SK-N-SH treated with all-trans-retinoic acid at 6 μM for 48 hours (cell line): ENCODE measurements around the gene APEH.
A peak's percentile ranks its signal among the peaks of the same experiment; 100 is the strongest.

ENCODE experiments used
- ATAC-seq: fragments of 200-7000 bp; cut with Tn5 transposase; 3 replicates; pipeline ENCODE4 v1.9.1; 2020; ENCODE audit warnings: mild to moderate bottlenecking, moderate library complexity
- ARNTL ChIP-seq: fragments of 450-650 bp; formaldehyde crosslinking; IDR thresholded peaks from 2 replicates; pipeline ENCODE4 v1.5.0; 2020; ENCODE audit warnings: low read depth, mild to moderate bottlenecking, moderate library complexity, borderline replicate concordance
- BACH2 ChIP-seq: fragments of 250-450 bp; sonication (Bioruptor Pico); IDR thresholded peaks from 2 replicates; pipeline ENCODE4 v1.9.0; 2021; ENCODE audit warnings: mild to moderate bottlenecking, borderline replicate concordance
- ESRRG ChIP-seq: fragments of 250-450 bp; sonication (Bioruptor Pico); IDR thresholded peaks from 2 replicates; pipeline ENCODE4 v1.6.1; 2021; ENCODE audit warnings: mild to moderate bottlenecking
- ISL1 ChIP-seq: fragments of 250-450 bp; sonication (Bioruptor Pico); IDR thresholded peaks from 2 replicates; pipeline ENCODE4 v2.1.2; 2022; ENCODE audit warnings: mild to moderate bottlenecking, moderate library complexity
- OSR1 ChIP-seq: fragments of 250-450 bp; sonication (Bioruptor Pico); IDR thresholded peaks from 2 replicates; pipeline ENCODE4 v1.8.0; 2022; ENCODE audit warnings: moderate library complexity, mild to moderate bottlenecking, inconsistent platforms
- RARB ChIP-seq: fragments of 250-450 bp; sonication (Bioruptor Pico); IDR thresholded peaks from 2 replicates; pipeline ENCODE4 v1.8.0; 2021; ENCODE audit warnings: mild to moderate bottlenecking, moderate library complexity
- ZC3H10 ChIP-seq: fragments of 250-450 bp; sonication (Bioruptor Pico); IDR thresholded peaks from 2 replicates; pipeline ENCODE4 v1.5.1; 2021; ENCODE audit warnings: mild to moderate bottlenecking, moderate library complexity
- ZFP3 ChIP-seq: fragments of 250-450 bp; sonication (Bioruptor Pico); IDR thresholded peaks from 2 replicates; pipeline ENCODE4 v1.5.0; 2020; ENCODE audit warnings: mild to moderate bottlenecking, moderate library complexity
- ZFP30 ChIP-seq: fragments of 450-650 bp; formaldehyde crosslinking; IDR thresholded peaks from 2 replicates; pipeline ENCODE4 v1.5.0; 2022; ENCODE audit warnings: mild to moderate bottlenecking, moderate library complexity
- ZNF70 ChIP-seq: fragments of 450-650 bp; formaldehyde crosslinking; IDR thresholded peaks from 2 replicates; pipeline ENCODE4 v1.5.0; 2020; ENCODE audit warnings: mild to moderate bottlenecking, moderate library complexity
- ZNF8 ChIP-seq: fragments of 450-650 bp; formaldehyde crosslinking; IDR thresholded peaks from 2 replicates; pipeline ENCODE4 v1.5.0; 2020; ENCODE audit warnings: mild to moderate bottlenecking, moderate library complexity
- TF ChIP-seq, protein P1 (sequence below): fragments of 250-450 bp; sonication (Bioruptor Pico); IDR thresholded peaks from 2 replicates; pipeline ENCODE4 v1.8.0; 2020; ENCODE audit warnings: mild to moderate bottlenecking, moderate library complexity, borderline replicate concordance
- TF ChIP-seq, protein P2 (sequence below): fragments of 250-450 bp; sonication (Bioruptor Pico); IDR thresholded peaks from 2 replicates; pipeline ENCODE4 v1.5.1; 2021; ENCODE audit warnings: mild to moderate bottlenecking, moderate library complexity
- TF ChIP-seq, protein P3 (sequence below): fragments of 250-450 bp; sonication (Bioruptor Pico); IDR thresholded peaks from 2 replicates; pipeline ENCODE4 v1.5.0; 2020; ENCODE audit warnings: mild to moderate bottlenecking, moderate library complexity
- TF ChIP-seq, protein P4 (sequence below): fragments of 250-450 bp; sonication (Bioruptor Pico); IDR thresholded peaks from 2 replicates; pipeline ENCODE4 v1.5.1; 2020; ENCODE audit warnings: low read depth, mild to moderate bottlenecking, moderate library complexity
- TF ChIP-seq, protein P5 (sequence below): fragments of 250-450 bp; sonication (Bioruptor Pico); IDR thresholded peaks from 2 replicates; pipeline ENCODE4 v1.8.0; 2021; ENCODE audit warnings: low read depth, mild to moderate bottlenecking, moderate library complexity, borderline replicate concordance

APEH gene

DNA sequence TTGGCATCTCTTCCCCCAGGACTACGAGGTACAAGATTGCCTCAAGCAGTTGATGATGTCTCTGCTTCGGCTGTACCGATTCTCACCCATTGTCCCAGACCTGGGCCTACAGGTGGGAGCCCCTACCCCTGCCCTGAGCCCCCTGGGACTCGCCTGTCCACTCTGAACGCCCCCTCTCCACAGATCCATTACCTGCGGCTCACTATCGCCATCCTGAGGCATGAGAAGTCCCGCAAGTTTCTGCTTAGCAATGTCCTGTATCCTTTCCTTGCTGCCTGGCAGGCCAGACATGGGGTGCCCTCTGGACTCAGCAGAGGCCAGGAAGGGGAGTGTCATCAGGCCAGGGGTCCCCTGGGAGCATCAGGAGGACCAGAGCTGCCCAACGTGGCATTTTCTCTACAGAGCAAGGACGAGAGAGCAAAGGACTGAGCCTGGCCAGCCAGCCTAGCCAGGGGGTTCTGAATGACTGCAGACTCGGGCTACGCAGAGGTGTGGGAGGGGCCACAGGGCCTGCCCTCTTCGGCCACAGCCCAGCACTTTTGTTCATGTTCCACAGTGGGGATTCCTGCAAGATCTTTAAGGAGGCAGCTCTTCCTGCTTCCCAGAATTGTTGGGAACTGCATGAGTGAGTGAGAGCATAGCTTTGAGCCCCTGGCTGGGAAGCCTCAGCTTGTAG lies 26.4 kb downstream of the APEH start:
- TF ChIP-seq, protein P1, sequence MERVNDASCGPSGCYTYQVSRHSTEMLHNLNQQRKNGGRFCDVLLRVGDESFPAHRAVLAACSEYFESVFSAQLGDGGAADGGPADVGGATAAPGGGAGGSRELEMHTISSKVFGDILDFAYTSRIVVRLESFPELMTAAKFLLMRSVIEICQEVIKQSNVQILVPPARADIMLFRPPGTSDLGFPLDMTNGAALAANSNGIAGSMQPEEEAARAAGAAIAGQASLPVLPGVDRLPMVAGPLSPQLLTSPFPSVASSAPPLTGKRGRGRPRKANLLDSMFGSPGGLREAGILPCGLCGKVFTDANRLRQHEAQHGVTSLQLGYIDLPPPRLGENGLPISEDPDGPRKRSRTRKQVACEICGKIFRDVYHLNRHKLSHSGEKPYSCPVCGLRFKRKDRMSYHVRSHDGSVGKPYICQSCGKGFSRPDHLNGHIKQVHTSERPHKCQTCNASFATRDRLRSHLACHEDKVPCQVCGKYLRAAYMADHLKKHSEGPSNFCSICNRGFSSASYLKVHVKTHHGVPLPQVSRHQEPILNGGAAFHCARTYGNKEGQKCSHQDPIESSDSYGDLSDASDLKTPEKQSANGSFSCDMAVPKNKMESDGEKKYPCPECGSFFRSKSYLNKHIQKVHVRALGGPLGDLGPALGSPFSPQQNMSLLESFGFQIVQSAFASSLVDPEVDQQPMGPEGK (CRISPR knock-in tag) = no peak
- ATAC-seq = no peak

DNA sequence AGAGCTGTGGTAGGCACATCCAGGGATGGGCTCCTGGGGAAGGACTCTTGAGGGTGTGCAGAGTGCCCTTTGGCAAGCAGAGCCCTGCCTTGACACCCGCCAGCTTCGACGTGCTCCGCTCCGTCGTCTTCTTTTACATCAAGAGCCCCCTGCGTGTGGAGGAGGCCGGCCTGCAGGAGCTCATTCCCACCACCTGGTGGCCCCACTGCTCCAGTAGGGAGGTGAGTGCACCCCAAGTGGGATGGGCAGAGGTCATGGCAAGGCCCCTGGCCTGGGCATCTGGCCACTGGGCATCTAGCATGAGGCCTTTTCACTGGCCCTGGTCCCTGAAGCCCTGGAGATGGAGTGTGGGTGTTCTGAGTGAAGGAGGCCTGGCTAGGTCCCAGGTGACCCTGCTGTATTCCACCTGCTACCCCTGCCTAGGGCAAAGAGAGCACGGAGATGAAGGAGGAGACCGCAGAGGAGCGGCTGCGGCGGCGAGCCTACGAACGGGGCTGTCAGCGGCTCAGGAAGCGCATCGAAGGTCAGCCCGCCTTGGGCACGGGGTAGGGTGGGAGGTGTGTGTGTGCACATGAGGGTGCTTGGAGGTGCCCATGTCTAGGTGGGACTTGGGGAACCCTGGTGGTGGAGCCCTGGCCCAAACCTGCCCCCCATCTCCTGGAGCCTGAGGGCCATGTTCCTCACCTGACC lies 27.4 kb downstream of the APEH start:
- no peak for TF ChIP-seq ZNF8 (CRISPR knock-in tag)
- TF ChIP-seq, protein P2, sequence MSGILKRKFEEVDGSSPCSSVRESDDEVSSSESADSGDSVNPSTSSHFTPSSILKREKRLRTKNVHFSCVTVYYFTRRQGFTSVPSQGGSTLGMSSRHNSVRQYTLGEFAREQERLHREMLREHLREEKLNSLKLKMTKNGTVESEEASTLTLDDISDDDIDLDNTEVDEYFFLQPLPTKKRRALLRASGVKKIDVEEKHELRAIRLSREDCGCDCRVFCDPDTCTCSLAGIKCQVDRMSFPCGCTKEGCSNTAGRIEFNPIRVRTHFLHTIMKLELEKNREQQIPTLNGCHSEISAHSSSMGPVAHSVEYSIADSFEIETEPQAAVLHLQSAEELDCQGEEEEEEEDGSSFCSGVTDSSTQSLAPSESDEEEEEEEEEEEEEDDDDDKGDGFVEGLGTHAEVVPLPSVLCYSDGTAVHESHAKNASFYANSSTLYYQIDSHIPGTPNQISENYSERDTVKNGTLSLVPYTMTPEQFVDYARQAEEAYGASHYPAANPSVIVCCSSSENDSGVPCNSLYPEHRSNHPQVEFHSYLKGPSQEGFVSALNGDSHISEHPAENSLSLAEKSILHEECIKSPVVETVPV (CRISPR knock-in tag) = no peak
- TF ChIP-seq OSR1 (CRISPR knock-in tag) = no peak
- TF ChIP-seq, protein P3, sequence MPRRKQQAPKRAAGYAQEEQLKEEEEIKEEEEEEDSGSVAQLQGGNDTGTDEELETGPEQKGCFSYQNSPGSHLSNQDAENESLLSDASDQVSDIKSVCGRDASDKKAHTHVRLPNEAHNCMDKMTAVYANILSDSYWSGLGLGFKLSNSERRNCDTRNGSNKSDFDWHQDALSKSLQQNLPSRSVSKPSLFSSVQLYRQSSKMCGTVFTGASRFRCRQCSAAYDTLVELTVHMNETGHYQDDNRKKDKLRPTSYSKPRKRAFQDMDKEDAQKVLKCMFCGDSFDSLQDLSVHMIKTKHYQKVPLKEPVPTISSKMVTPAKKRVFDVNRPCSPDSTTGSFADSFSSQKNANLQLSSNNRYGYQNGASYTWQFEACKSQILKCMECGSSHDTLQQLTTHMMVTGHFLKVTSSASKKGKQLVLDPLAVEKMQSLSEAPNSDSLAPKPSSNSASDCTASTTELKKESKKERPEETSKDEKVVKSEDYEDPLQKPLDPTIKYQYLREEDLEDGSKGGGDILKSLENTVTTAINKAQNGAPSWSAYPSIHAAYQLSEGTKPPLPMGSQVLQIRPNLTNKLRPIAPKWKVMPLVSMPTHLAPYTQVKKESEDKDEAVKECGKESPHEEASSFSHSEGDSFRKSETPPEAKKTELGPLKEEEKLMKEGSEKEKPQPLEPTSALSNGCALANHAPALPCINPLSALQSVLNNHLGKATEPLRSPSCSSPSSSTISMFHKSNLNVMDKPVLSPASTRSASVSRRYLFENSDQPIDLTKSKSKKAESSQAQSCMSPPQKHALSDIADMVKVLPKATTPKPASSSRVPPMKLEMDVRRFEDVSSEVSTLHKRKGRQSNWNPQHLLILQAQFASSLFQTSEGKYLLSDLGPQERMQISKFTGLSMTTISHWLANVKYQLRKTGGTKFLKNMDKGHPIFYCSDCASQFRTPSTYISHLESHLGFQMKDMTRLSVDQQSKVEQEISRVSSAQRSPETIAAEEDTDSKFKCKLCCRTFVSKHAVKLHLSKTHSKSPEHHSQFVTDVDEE (CRISPR knock-in tag) = no peak
- no peak for TF ChIP-seq BACH2 (CRISPR knock-in tag)
- TF ChIP-seq ARNTL = no peak
- TF ChIP-seq, protein P4, sequence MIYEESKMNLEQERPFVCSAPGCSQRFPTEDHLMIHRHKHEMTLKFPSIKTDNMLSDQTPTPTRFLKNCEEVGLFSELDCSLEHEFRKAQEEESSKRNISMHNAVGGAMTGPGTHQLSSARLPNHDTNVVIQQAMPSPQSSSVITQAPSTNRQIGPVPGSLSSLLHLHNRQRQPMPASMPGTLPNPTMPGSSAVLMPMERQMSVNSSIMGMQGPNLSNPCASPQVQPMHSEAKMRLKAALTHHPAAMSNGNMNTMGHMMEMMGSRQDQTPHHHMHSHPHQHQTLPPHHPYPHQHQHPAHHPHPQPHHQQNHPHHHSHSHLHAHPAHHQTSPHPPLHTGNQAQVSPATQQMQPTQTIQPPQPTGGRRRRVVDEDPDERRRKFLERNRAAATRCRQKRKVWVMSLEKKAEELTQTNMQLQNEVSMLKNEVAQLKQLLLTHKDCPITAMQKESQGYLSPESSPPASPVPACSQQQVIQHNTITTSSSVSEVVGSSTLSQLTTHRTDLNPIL (CRISPR knock-in tag) = no peak
- no peak for TF ChIP-seq ZFP30 (CRISPR knock-in tag)
- no peak for TF ChIP-seq ISL1 (CRISPR knock-in tag)
- TF ChIP-seq, protein P1 (CRISPR knock-in tag) = no peak
- TF ChIP-seq ZFP3 = no peak
- no peak for TF ChIP-seq ZC3H10 (CRISPR knock-in tag)
- peak; percentile 47 for ATAC-seq

DNA sequence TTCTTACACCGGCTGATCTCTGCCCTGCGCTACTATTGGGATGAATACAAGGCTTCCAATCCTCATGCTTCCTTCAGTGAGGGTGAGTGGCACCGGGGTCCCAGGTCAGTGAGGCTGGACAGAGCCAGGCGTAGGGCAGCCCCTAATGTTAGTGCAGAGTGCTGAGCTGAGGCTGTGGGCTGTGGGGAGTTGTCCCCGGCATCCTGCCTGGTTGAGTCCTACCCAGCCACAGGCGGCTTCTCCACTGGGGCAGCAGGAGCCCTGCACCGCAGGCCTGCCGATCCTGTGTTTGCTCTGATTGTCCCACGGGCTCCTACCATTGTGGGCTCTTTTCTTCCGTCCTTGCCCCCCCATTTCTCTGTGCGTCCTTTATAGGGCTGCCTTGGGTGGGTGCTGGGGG lies 28.5 kb downstream of the APEH start:
- no peak for ATAC-seq
- TF ChIP-seq, protein P1 (CRISPR knock-in tag) = no peak
- no peak for TF ChIP-seq ESRRG
- TF ChIP-seq, protein P3 (CRISPR knock-in tag) = no peak
- TF ChIP-seq, protein P5, sequence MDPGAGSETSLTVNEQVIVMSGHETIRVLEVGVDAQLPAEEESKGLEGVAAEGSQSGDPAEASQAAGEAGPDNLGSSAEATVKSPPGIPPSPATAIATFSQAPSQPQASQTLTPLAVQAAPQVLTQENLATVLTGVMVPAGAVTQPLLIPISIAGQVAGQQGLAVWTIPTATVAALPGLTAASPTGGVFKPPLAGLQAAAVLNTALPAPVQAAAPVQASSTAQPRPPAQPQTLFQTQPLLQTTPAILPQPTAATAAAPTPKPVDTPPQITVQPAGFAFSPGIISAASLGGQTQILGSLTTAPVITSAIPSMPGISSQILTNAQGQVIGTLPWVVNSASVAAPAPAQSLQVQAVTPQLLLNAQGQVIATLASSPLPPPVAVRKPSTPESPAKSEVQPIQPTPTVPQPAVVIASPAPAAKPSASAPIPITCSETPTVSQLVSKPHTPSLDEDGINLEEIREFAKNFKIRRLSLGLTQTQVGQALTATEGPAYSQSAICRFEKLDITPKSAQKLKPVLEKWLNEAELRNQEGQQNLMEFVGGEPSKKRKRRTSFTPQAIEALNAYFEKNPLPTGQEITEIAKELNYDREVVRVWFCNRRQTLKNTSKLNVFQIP (CRISPR knock-in tag) = no peak
- no peak for TF ChIP-seq ZNF70 (CRISPR knock-in tag)
- TF ChIP-seq, protein P4 (CRISPR knock-in tag) = no peak
- TF ChIP-seq ARNTL = no peak
- no peak for TF ChIP-seq RARB (CRISPR knock-in tag)
